A673 (cell line): ENCODE data around the gene OR6M1.

Source experiments
- EZH2 ChIP-seq: fragments of 200-600 bp; sonication (generic); IDR thresholded peaks from 2 replicates; pipeline ENCODE4 v1.6.1; 2017; ENCODE audit warnings: borderline replicate concordance, low read depth, mild to moderate bottlenecking, mixed read lengths, antibody characterized with exemption, low read length; ENCODE audit not compliant: poor library complexity, severe bottlenecking
- TF ChIP-seq, protein P1 (sequence below): fragments of 300-800, 200-600 bp; sonication (generic); conservative IDR thresholded peaks from 2 replicates; pipeline ENCODE4 v1.5.1; 2017; ENCODE audit warnings: low read depth, mild to moderate bottlenecking, antibody characterized with exemption, low read length, moderate library complexity, mixed read lengths

- TF ChIP-seq, protein P1, sequence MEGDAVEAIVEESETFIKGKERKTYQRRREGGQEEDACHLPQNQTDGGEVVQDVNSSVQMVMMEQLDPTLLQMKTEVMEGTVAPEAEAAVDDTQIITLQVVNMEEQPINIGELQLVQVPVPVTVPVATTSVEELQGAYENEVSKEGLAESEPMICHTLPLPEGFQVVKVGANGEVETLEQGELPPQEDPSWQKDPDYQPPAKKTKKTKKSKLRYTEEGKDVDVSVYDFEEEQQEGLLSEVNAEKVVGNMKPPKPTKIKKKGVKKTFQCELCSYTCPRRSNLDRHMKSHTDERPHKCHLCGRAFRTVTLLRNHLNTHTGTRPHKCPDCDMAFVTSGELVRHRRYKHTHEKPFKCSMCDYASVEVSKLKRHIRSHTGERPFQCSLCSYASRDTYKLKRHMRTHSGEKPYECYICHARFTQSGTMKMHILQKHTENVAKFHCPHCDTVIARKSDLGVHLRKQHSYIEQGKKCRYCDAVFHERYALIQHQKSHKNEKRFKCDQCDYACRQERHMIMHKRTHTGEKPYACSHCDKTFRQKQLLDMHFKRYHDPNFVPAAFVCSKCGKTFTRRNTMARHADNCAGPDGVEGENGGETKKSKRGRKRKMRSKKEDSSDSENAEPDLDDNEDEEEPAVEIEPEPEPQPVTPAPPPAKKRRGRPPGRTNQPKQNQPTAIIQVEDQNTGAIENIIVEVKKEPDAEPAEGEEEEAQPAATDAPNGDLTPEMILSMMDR: no peak
- TF ChIP-seq EZH2: no peak
Measured at GRCh38 chr11:123838199-123838598, 32.0 kb upstream of the OR6M1 start.
